GM19452 (cell line): Measurements from ENCODE around the gene GFRA1.
"Not testable (repeated sequence)": the region's sequence is repeated elsewhere in the genome, so short reads cannot be mapped to it uniquely, and the experiment has no call there.

Source experiments
- ATAC-seq: cut with Tn5 transposase; IDR thresholded peaks from one replicate; pipeline ENCODE4 v1.9.1; 2021; ENCODE audit not compliant: unreplicated experiment

Gene GFRA1

DNA sequence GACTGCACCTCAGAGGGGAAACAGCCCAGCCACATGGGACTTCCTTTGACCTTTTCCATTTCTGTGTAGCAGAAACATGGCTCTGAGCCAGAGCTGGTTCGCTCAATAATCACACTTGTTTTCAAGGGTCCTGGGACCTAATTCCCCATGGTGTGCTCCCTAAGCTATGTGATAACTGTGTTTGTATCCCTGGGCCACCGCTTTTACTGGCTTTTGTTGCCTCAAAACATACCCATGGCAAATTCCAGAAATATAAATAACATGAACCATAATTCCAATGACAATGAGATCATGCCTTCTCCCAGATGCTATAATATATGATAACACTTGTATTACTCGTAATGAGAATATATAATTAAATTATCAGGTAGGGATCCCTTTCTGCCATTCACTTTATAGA, 196.4 kb downstream of the GFRA1 start:
- ATAC-seq = no peak

DNA sequence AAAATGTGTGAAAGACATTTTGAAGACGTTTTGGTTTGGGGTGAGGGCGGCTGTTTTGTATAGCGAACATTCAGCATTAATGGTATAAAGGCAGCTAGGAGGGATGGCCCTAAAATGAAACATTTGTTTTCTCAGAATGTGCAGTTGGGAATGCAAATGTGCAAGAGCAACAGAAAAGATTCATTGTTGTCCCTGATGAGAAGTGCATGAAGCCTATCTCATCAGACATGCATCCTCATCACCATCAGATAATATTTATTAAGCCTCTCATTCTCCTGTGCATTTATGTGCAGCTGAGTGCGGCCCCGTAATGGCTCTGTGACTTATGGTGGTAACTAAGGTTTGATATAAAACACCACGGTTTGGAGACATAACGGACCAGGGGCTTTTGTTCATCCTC, 199.5 kb downstream of the GFRA1 start:
- no peak for ATAC-seq

DNA sequence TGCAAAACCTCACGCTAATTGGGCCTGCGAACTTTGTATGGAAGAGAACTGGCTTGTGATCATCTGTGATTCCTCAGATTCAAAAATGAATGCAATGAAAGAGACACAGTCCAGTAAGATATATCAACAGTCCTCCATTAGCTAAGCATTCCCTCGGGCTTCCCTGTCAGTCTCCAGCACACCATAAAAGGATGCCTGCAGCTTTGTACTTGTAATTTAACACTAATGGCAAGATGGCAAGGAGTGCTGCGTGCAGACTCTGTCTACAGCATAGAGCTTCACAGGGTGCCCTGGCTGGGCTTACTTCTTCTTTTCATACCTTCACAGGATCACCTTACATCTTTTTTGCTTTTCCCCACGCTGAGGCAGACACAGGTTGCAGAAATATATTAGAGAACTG, 200.0 kb downstream of the GFRA1 start:
- ATAC-seq = no peak

- ATAC-seq = no peak
Observed at GRCh38 chr10:116071453-116072148, 201.4 kb downstream of the GFRA1 start.

GRCh38 chr10:116070743-116071320, 202.2 kb downstream of the GFRA1 start:
- ATAC-seq = no peak

DNA sequence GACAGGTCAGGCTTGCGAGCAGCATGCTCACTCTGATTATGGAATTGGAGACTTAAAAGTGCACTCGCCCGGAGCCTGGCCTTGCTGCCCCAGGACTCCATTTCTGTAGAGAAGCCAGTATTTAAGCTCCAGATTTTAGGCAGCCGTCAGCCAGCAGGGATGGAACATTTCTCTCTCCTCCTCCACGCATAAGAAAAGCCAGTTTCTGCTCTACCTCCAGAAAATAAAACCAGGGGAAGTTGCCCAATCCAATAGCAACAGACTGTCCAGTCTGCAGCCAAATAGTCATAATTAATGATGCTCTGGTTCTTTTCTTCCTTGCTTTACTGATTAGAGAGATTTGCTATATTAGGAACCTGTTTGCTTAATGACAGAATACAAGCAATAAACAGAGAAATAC, 203.2 kb downstream of the GFRA1 start:
- no peak for ATAC-seq

GRCh38 chr10:116067825-116068224, 205.2 kb downstream of the GFRA1 start:
- ATAC-seq = no peak

- no peak for ATAC-seq
Observed at GRCh38 chr10:116063107-116063506, 209.9 kb downstream of the GFRA1 start.

DNA sequence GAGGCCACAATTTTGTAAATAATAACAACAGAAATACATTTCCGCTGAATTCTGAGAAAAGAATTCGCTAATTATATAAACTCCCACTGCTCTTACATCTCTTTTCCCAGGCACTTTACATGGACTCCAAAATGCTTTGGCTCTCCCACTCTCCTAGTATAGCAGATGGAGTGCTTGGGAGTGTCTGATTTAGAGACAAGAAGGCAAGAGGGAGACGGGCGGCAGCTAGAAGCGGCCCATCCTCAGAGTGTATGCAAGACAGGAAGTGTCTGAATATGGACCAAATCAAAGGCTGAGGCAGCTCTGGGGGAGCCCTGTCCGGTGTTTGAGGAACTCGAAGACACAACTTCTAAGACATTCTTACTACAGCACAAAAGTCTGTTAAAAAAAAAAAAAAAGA, 212.1 kb downstream of the GFRA1 start:
- no peak for ATAC-seq

- ATAC-seq = no peak
Observed at GRCh38 chr10:116059320-116059719, 213.7 kb downstream of the GFRA1 start.

DNA sequence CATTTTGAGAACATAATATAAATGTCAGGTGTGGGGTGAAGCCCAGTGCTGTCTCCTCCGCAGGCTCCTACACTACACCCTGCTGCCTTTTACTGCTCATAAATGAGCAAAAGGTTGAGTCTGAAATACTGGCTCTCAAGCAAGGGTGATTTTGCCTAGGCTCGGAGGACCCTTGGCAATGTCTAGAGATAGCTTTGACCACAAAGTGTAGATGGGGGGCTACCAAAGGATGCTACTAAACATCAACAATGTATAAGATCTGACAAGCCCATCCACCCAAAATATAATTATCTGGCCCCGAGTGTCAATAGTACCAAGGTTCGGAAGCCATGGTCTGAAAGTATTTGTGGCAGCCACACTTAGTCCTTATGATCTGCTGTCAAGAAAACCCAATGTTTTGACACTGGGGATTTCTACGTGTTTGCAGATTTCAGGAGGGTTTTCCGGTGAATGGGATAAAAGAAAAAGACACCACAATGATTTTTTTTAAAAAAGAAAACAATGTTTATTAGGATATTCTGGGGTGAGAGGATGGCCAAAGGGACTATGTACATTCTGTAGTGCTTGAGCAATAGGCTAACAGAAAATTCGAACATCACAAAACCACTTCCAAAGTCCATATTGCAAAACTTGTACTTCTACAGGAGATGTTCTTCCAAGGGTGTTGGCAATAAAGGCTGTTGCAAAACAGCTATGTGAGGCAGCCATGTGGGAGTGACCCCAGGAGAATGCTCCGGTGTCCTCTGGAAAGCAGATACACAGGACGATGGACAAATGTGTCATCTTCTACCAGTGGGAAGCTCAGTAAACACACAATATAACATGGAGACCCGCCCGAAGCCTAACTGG, 216.3 kb downstream of the GFRA1 start:
- ATAC-seq = no peak

DNA sequence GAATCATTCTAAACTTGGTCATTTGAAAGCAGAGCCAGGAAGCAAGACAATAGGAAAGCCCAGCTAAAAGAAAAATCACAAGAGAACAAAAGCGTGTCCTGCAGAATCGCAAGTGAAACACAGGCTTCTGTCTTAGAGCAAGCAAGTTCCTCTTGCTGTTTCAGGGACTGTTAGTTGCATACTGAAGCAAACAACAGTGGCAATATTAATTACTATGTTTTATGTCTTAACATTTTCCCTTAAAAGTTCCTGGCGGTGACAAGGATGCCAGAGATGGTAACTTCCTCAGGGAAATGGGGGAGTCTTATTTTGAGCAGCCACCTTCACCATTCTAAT, 217.1 kb downstream of the GFRA1 start:
- no peak for ATAC-seq

GRCh38 chr10:116055252-116055916, 217.6 kb downstream of the GFRA1 start:
- ATAC-seq = no peak

GRCh38 chr10:116053910-116054309, 219.1 kb downstream of the GFRA1 start:
- ATAC-seq = no peak

DNA sequence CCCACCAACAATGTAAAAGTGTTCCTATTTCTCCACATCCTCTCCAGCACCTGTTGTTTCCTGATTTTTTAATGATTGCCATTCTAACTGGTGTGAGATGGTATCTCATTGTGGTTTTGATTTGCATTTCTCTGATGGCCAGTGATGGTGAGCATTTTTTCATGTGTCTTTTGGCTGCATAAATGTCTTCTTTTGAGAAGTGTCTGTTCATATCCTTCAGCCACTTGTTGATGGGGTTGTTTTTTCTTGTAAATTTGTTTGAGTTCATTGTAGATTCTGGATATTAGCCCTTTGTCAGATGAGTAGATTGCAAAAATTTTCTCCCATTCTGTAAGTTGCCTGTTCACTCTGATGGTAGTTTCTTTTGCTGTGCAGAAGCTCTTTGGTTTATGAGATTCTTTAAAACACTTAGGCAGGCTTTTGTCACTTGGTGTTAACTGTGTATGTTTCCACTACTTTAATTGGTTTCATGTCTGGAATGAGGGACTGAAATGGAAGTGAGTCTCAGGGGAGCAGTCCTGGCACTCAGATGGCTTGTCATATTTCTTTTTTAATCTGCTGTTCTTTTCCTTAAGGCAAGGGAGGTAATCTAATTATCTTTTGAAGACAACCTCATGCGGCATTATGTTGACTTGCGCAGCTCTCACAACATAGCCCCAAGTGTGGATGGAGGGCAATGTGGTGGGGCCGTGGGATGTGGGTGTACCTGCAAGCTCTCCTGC, 219.8 kb downstream of the GFRA1 start:
- not testable (repeated sequence) for ATAC-seq

GRCh38 chr10:116052522-116052921, 220.5 kb downstream of the GFRA1 start:
- not testable (repeated sequence) for ATAC-seq

- ATAC-seq = no peak
Observed at GRCh38 chr10:116049974-116050304, 223.1 kb downstream of the GFRA1 start.

- ATAC-seq = no peak
Observed at GRCh38 chr10:116049158-116049973, 223.6 kb downstream of the GFRA1 start.

DNA sequence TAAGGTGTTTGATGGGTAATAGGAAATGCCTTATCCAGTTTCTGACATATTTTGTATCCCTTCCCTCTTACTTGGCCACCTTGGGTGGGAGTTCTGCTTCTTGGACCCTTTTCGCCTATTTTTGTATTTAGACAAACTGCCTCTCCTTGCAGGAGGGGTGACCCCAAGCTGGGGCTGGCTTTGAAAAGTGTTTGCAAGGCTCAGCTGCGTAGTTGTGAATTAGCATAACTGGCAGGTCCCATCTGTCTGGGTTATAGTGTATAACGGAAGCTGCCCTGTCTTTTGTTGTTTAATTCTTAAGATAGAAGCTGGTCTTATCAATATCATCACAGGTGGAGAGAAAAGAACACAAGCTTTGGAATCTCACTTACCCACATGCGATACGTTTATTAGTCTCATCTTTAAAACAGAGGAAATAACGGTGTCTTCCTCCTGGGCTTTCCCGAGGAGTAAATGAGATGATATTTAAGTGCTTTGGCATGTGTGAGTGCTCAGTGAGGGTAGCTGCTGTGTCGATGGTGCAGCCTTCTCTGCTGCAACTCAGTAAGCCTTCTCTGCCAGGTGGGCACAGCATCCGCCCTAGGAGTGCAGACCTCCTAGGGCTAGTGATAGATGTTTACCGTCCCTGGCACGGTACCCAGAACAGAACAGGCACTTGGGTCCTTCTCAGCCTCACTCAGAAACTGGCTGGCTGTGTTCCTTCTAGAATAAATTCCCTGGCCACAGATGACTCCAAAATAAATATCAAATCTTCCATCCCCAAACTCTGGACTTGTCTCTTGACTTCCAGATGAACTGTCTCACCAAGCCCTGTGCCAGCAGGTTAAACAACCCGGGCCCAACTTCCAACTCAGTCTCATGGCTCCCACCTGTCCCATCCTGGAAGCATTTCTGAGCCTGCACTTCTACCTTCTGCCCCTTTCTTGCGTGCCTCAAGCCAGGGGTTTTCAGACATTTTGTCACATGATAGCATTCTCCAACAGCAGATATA, 227.3 kb downstream of the GFRA1 start:
- ATAC-seq = no peak
